Psoas muscle (tissue), 8 donors: ENCODE data around the gene DNAJB7. TPM values are rescaled to one million over a fixed set of nuclear protein-coding genes. Genes with fewer than 3 reads are reported as not detected.

Source experiments
- ATAC-seq, 4 donors: fragments of 200-7000 bp; cut with Tn5 transposase; one replicate each; pipeline ENCODE4 v1.9.1; 2020; ENCODE audit warnings: moderate library complexity in 3 of 4, mild to moderate bottlenecking in 2 of 4
- DNase-seq, 2 donors: peaks; one replicate each; pipeline ENCODE4 v3.0.0-alpha.2; 2020
- H3K27ac ChIP-seq: fragments of 200-600 bp; one replicate; pipeline ENCODE4 v1.8.0; 2022
- H3K27me3 ChIP-seq, 3 donors: fragments of 200-600 bp in 1 of 3; one replicate each; pipeline versions ENCODE4 v1.6.1 to v1.8.0; 2013 to 2022; ENCODE audit warnings: low read length in 2 of 3, mild to moderate bottlenecking in 2 of 3, moderate library complexity in 1 of 3; ENCODE audit not compliant: insufficient read depth in 3 of 3
- H3K36me3 ChIP-seq, 2 donors: fragments of 200-600 bp in 1 of 2; one replicate each; pipeline versions ENCODE4 v1.6.1 to v1.8.0; 2013 to 2022; ENCODE audit warnings: low read depth in 1 of 2, mild to moderate bottlenecking in 1 of 2, moderate library complexity in 1 of 2; ENCODE audit not compliant: insufficient read depth in 1 of 2
- H3K4me1 ChIP-seq: fragments of 200-600 bp; one replicate; pipeline ENCODE4 v1.8.0; 2022
- H3K4me3 ChIP-seq: fragments of 200-600 bp; one replicate; pipeline ENCODE4 v1.8.0; 2022; ENCODE audit warnings: mild to moderate bottlenecking
- H3K9me3 ChIP-seq: fragments of 200-600 bp; one replicate; pipeline ENCODE4 v1.8.0; 2022
- WGBS, 3 donors: extraction: QIAGEN DNeasy Blood & Tissue Kit; methylation state at CpG; one replicate each; pipeline versions ENCODE4 v1.1.6 to v1.1.7; 2013; 5-methylcytosine and 5-hydroxymethylcytosine counted together
- intact Hi-C, 2 donors: fragments of 100-400 bp; cut with DNase I; formaldehyde crosslinking; loops; one replicate each; pipeline versions ENCODE4 v1.11.0 to v1.14.2; 2022
- polyA plus RNA-seq, 3 donors: library from polyadenylated mRNA; stranded (reverse); fragments of 200-250 nt; gene quantifications; one replicate each; pipeline ENCODE4 v1.2.3, GENCODE V29; 2013
- total RNA-seq, 4 donors: library from RNA; stranded (reverse); fragmentation: NEBNext Ultra II Directional in 2 of 4; extraction: Animal tissue kit (Norgen Biotek cat#: 25700) in 2 of 4; gene quantifications; one replicate each; pipeline versions ENCODE4 v1.2.1 to v1.2.4, GENCODE V29; 2021 to 2023
- TF ChIP-seq, protein P1 (sequence below): fragments of 200-600 bp; IDR thresholded peaks from one replicate; pipeline ENCODE4 v1.8.0; 2022; ENCODE audit warnings: antibody characterized with exemption
- donor health status: healthy with polysubstance abuse.
- donor health status: DM: no; HTN: no; CAD: no; lungs with moderate emphysema.
- donor health status: Bipolar disorder and iron deficiency.
- donor health status: healthy.
- donor health status: DM: yes; HTN: yes; CAD: no.
- donor health status: DM: no; HTN: no; CAD: no.
- donor health status: DM: no; HTN: no; CAD: no.
- donor health status: DM: yes; HTN: yes; CAD: no.

The DNAJB7 gene
- total and polyA plus RNA-seq, 7 donors: 0.01 to 0.03 TPM; not detected in 5

DNA sequence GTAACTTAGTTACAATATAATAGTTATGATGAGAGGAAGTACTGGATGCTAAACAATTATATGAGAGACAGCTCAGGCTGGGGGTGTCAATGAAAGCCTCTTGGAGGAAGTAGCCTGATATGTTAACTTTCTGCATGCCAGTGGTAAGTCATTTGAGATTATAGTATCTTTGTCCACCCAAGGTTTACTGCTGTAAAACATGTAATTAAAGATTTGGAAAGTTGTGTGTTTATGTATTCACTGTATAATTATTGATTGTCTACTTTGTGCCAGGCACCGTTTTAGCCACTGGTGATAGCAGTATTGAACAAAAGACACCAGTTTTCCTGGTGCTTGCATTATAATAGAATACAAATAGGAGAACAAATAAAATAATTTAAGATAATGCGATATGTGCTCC lies 624 bp upstream of the DNAJB7 start:
- H3K4me3 ChIP-seq: no peak overlapping the region

DNA sequence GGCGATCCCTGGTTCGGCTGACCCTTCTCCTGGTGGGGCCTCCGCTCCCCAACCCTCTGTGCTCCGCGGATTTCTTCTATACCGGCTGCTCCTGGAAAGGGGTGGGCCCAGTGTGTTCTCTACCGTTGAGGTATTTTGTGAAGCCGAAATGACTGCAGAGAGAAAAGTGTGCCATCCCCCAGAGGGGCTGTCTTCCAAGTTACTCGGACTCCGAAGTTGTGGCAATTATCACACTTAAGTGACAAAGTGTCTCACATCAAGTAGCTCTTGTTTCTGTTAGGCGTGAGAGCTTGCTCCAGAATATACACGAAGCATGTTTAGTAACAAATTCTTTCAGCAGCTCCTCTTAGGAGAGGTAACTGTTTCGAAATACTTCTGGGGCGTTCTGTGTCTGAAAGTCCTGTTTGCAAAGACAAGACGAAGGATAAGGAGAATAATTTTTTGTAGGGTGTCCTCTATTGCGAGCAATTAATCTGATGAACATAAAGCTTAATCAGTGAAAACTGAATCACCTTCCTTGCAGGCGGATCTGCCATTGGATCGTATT lies 4.5 kb downstream of the DNAJB7 start:
- Histone ChIP-seq H3K36me3 (peaks cover 0 to 19% of the 10 kb centered on the region in 2 donors), H3K27me3 (no peaks in the 10 kb centered on the region), H3K27ac (peak overlapping the region; percentile 98), H3K4me3 (peak overlapping the region; percentile 96), H3K4me1 (peaks cover 48% of the 10 kb centered on the region), H3K9me3 (no peaks in the 10 kb centered on the region)
- WGBS, 3 donors: 3 to 4% (median 3%) methylated on average over 18 of the region's 18 CpGs
- no peak for ATAC-seq
- intact Hi-C loops: loop anchor here in 1 of 2 donors (2.0 kb wide), 1 partner anchor 39 kb away; the partner anchor contains the start of gene SLC25A17
- TF ChIP-seq, protein P1, sequence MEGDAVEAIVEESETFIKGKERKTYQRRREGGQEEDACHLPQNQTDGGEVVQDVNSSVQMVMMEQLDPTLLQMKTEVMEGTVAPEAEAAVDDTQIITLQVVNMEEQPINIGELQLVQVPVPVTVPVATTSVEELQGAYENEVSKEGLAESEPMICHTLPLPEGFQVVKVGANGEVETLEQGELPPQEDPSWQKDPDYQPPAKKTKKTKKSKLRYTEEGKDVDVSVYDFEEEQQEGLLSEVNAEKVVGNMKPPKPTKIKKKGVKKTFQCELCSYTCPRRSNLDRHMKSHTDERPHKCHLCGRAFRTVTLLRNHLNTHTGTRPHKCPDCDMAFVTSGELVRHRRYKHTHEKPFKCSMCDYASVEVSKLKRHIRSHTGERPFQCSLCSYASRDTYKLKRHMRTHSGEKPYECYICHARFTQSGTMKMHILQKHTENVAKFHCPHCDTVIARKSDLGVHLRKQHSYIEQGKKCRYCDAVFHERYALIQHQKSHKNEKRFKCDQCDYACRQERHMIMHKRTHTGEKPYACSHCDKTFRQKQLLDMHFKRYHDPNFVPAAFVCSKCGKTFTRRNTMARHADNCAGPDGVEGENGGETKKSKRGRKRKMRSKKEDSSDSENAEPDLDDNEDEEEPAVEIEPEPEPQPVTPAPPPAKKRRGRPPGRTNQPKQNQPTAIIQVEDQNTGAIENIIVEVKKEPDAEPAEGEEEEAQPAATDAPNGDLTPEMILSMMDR: no peak
- no peak for DNase-seq

More for the DNA sequence above, 624 bp upstream of the DNAJB7 start:
- intact Hi-C loops: no loop called here
- Histone ChIP-seq H3K27ac (no peak overlapping the region), H3K36me3 (peaks cover 0 to 19% of the 10 kb centered on the region in 2 donors), H3K27me3 (no peaks in the 10 kb centered on the region), H3K4me1 (peaks cover 17% of the 10 kb centered on the region), H3K9me3 (no peaks in the 10 kb centered on the region)
- DNase-seq (no peak), ATAC-seq (no peak)
- 91 to 97% (median 92%) methylated on average over 2 of the region's 2 CpGs for whole genome bisulfite sequencing, 3 donors
- TF ChIP-seq, protein P1: no peak

DNA sequence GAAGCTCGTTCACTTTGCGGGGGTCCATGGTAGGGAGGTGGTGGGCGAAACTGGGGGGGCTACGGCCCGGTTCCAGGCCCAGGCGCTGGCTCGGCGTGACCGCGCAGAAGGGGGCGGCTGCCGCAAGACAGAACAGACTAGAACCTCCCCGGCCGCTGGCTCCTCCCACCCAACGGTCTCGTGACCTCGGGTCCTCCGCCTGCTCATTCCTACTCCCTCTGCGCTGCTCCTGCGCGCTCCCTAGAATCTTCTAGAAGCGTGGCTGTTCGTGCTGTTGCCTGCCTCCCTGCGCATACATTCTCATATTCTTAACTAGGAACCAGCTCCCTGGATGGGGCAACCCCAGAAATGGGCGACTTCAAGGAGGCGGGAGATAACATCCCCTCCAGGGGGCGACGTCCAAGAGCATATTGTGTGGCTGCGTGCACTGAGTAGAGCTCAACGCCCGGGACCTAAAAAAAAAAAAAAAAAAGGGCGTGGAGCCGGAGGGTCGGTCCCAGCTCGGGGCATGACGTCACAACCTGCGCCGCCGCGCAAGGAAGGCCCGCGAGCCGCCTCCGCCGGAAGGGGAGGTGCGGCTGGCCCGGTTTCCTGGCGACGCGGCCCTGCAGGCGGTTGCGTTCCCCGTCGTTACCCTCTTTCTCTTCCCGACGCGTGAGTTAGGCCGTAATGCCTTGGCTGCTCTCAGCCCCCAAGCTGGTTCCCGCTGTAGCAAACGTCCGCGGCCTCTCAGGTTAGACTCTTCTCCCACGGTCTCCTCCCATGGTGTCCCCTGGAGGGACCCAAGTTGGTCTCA lies 5.2 kb downstream of the DNAJB7 start, which contains the start of the genes ST13 and XPNPEP3:
Gene ST13, minus strand, starts transcription at position 127 of the 796 bp plus-strand sequence. Its CDS starts 99 bp downstream, at position 28.
Gene XPNPEP3, plus strand, starts transcription at position 636 of the 796 bp plus-strand sequence. Its CDS starts 34 bp downstream, at position 670.
- Histone ChIP-seq H3K27me3 (no peaks in the 10 kb centered on the region), H3K9me3 (no peaks in the 10 kb centered on the region), H3K36me3 (peaks cover 0 to 18% of the 10 kb centered on the region in 2 donors), H3K27ac (peak within 1 kb of the TSS; percentile 98), H3K4me1 (peaks cover 55% of the 10 kb centered on the region), H3K4me3 (peak within 1 kb of the TSS; percentile 96)
- DNase-seq (peak; percentile 98 to 99), ATAC-seq (peak; percentile 94 to 98 (median 97))
- 0 to 1% (median 0%) methylated on average over 53 to 63 of the region's 63 CpGs for WGBS, 3 donors
- intact Hi-C loops: loop anchor here in 1 of 2 donors (2.0 kb wide), 1 partner anchor 38 kb away; the partner anchor contains the start of gene SLC25A17
- TF ChIP-seq, protein P1: no peak

DNA sequence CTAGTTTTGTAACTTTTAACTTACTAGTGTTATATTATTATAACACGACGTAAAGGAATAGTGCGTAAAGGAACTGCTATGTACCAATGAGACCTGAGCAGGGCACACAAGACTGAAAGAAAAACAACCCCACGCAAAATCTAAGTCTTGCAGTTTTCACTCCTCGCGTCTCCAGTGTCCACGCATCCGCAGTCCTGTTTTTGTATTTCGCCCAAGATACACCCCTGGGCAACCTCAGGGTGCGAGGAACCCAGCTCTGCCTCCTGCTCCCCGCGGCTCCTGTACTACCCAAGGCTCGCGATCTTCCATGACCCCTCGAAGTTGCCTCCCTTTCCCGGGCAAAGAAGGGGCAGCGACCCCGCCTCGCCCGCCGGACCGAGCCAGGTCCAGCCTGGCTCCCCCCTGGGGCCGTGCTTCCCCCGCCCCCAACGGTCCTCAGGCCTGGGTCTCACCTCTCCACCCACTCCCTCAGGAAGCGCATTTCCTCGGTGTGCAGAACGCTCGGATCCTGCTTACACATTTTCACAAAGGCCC lies 5.9 kb downstream of the DNAJB7 start:
- TF ChIP-seq, protein P1: no peak
- intact Hi-C loops: loop anchor here in 1 of 2 donors (2.0 kb wide), 1 partner anchor 37 kb away; the partner anchor contains the start of gene SLC25A17
- Histone ChIP-seq H3K27ac (peak overlapping the region; percentile 98), H3K27me3 (no peaks in the 10 kb centered on the region), H3K4me1 (peaks cover 61% of the 10 kb centered on the region), H3K9me3 (no peaks in the 10 kb centered on the region), H3K4me3 (peak overlapping the region; percentile 96), H3K36me3 (peaks cover 0 to 12% of the 10 kb centered on the region in 2 donors)
- 0 to 1% (median 1%) methylated on average over 27 to 29 of the region's 29 CpGs for WGBS, 3 donors
- ATAC-seq: peak; percentile 27 to 42 (median 32)
- peak in 1 of 2 donors; percentile 77 for DNase-seq
